HG03045 (cell line): ENCODE data around the gene TFEB.
"Not testable (repeated sequence)": the region's sequence is repeated elsewhere in the genome, so short reads cannot be mapped to it uniquely, and the experiment has no call there.

Experiments used
- ATAC-seq: cut with Tn5 transposase; IDR thresholded peaks from one replicate; pipeline ENCODE4 v1.9.1; 2021; ENCODE audit warnings: mild to moderate bottlenecking, moderate library complexity; ENCODE audit not compliant: unreplicated experiment

Gene TFEB

DNA sequence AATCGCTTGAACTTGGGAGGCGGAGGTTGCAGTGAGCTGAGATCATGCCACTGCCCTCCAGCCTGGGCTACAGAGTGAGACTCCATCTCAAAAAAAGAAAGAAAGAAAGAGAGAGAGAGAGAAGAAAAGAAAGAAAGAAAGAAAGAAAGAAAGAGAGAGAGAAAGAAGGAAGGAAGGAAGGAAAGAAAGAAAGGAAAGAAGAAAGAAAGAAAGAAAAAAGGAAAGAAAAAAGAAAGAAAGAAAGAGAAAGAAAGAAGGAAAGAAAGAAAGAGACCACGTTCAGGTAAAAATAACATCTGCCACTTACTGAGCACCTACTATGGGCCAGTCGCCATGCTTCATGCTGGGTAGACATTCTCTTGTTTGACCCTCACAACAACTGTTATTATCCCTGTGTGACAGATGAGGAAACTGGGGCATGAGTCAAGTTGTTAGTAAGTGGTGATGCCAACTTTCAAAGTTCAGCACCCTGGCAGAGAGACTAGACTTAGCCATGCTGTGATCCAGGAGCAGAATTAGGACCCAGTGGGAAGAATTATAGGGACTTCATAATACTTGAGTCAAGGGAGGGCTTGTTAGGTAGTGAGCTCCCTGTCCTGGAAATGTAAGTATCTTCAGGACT is 30.7 kb upstream of the TFEB start:
- ATAC-seq: not testable (repeated sequence)

DNA sequence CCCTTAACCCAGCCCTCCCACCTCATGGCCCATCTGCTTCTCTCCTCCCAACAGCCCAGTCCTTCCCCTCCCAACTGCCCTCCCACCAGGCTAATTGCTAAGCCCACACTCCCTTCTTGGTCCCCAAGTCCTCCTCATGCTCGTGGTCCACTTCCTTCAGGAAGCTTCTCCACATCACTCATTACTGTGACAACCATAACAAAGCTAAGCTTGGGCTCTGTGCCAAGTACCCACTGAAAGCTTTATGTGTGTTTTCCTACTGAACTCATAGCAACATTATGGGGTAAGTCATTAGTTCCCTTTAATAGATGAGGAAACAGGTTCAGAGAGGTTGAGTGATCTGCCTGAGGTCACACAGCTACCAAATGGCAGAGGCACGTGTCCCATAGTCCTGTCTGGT is 28.1 kb upstream of the TFEB start:
- no peak for ATAC-seq

DNA sequence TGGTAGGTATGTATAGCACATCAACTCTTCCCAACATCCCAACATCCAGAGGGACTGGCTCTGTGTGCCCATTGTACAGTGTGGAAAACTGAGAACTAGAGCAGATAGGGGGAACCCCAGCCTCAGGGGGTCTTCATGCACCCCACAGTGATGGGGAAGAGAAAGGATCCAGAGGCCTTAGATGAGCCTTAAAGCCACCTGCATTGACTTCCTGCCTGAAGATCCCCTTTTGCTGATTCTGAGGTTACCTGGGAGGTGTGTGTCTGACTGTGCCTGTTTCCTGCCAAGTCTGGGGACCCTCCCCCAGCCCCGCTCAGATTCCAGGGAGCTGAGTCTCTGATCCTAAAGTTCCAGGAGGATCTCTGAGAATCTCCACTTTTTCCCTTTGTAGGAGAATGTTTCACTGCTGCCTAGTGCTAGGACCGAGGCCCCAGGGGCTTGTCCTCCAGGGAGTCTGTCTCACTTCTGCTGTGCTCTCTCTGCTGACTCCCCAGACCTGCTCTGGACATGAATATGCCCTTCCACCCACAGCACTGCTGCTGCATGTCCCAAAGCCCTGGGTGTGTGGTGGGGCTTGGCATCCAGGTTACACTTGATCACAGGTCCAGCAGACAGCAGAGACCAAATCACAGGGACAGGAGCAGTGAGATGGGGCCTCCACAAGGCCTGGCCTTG is 24.6 kb upstream of the TFEB start:
- ATAC-seq: no peak

DNA sequence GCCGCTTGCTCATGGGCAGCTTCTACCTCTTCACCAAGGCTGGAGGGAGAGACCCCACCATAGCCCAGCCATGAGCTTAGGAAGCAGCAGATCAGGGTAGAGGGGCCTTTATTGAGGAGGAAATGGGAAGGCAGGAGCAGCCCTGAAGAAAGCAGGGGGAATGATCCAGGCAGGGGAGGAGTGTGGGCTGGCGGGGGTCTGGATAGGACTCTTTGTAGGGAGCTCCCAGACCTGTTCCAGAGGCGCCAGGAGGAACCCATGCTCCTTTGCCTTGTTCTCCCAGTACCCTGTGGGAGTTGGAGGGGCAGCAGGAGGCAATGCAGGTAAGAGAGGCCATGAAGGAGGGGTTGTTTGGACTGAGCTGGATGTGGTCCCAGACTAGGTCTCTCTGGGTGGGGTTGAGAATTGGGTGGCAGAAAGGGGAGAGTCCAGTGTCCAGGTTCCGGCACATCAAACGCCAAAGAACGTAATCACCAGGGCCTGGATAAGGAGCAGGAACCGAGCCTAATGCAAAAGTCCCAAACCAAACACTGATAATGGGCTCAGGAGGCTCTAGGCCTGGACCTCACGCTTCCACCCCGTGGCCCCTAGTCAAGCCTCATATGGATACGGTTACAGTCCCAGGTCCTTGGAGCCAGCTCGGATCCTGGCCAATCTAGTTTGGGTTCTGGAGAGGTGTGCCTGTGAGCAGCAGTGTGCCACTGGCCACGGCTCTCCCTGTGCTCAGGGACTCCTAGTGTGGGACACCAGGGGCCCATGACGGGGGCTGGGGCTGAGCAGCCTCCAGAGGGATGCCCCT is 23.9 kb upstream of the TFEB start:
- no peak for ATAC-seq

DNA sequence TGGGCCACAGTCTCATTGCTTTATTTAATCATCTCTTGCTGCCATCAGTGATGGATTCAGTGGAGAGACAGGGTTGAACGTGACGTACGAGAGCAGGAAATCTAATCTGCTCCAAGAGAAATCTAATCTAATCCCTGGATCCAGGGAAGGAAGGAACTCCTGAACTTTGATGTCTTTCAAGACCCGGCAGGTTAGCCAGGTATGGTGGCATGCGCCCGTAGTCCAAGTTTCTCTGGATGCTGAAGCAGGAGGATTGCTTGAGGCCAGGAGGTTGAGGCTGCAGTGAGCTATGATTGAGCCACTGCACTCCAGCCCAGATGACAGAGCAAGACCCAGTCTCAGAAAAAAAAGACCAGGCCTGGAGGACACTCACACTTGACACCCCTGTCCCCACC is 23.2 kb upstream of the TFEB start:
- ATAC-seq: no peak

DNA sequence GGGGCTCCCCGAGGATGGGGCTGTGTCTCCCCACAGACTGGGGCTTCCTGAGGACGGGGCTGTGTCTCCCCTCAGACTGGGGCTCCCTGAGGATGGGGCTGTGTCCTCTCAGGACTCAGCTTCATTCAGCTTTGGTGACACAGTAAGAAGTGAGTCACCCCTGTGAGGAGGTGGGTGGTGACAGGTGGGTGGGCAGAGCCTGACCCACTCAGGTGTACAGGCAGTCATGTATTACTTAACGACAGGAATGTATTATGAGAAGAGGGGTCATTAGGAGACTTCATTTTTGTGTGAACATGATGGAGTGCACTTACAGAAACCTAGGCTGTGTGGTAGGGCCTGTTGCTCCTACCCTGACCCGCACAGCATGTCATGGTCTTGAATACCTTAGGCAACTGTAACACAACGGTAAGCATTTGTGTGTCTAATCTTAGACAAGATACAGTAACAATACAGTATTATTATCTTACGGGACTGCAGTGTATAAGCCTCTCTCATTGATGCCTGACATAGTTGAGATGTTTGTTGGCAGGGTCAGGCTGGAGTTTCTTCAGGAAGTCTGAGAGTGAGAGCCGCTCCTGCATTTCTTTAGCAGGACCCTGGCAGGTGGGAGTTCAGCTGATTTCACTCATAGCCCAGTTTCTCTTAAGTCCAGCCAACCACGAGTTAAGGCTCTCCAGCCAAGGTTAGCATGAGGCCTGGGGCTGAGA is 22.7 kb upstream of the TFEB start:
- ATAC-seq: no peak

DNA sequence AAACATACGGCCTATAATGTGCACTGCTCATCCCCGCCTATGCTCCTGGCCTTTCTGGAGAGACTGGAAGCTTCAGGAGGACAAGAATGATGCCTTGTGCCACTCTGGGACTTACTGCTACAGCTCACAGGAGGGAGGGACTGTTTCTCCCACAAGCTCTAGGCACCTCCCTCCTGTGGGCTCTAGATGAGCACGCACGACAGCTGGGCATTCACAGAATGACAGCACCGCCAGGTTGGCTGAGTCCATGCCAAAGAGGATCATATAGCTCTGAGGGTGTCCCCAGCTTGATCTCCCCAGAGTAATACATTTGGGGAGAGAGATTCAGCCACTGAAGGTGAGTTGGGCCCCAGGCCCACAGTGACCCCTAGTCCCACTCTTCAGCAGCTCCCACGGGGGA is 21.9 kb upstream of the TFEB start:
- ATAC-seq: no peak

DNA sequence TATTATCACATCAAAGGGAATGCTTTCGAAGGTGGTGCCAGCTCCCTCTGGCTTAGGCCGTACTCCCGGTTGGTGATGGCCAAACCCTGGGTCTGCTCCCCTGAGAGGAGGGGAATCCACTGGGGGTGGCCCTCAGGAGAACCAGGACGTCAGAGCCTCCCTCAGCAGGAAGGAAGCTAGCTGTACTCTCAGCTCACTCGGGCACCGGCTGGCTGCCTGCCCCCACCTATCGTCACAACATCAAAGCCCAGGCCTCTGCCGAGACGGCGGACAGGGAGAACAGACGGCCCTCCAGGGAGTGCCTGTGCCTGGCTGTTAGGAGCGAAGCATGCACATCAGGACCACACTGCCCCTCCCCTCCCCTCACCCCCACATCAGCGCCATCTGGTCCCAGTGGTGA is 20.9 kb upstream of the TFEB start:
- ATAC-seq: no peak

DNA sequence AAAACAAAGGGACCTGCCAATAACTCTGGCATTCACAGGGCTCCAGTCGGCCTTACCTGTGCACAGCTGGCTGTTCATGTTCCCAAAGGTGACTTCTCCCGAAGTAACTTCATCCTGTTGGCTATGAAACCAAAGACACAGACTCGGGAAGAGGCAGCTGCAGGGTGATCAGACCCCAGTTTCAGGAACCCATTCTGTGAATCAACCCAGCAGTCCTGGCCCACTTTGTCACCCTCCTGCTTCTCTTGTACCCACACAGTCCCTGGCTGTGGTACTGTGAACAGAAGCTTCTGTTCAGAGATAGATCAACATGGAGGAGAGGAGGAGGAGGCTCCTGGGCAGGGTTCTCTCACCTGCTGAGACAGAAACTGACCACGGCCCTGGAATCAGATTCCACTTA is 20.5 kb upstream of the TFEB start:
- no peak for ATAC-seq

DNA sequence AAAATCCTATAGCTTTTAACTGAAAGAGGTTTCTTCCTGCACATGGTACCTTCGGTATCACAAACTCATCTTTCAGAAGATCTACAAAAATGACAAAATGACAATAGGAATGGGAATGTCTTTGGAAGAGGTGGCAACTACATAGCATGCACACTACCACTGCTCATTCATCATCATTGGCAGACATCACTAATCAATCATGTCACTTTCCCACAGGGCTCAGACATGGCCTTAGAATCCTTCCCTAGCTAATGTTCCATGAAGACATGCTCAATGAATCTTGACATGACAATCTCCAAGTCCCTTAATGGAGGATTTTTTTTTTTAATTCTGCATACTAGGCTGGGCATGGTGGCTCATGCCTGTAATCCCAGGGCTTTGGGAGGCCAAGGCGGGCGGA is 15.0 kb upstream of the TFEB start:
- no peak for ATAC-seq

DNA sequence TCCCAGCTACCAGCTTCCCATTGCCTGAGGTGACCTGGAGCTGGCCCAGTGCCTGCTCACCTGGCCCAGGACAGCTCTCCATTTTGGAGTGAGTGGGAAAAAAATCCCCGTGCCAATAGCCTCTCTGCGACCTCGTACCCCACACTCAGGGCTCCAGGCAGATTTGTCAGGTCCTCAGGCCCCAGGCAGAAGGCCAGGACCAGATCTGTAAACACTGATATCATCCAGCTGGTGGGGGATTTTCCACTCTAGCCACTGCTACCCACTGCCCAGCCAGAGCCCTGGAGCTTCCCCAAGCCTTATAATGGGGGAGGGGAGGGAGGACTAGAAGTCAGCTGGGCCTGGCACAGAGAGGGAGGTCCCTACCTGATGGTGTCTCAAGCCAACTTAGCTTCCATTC is 13.1 kb upstream of the TFEB start:
- ATAC-seq: no peak

DNA sequence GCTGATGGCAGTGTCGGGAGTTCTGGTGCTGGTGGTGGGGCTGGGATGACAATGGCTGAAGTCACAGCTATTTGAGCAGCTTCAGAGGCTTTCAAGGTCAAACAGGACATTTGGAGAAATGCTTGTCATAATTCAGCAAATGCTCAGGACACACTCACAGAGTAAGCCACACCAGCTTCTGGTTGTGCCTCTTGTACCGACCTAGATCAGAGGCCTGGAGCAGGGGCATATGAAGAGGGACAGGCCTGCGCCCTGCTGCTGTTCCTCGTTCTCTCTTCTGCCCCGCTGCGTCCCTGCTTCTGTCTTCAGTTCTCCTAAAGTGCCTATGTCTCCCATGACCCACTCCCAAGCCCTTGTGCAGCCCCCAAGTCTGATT is 12.7 kb upstream of the TFEB start:
- ATAC-seq: no peak

DNA sequence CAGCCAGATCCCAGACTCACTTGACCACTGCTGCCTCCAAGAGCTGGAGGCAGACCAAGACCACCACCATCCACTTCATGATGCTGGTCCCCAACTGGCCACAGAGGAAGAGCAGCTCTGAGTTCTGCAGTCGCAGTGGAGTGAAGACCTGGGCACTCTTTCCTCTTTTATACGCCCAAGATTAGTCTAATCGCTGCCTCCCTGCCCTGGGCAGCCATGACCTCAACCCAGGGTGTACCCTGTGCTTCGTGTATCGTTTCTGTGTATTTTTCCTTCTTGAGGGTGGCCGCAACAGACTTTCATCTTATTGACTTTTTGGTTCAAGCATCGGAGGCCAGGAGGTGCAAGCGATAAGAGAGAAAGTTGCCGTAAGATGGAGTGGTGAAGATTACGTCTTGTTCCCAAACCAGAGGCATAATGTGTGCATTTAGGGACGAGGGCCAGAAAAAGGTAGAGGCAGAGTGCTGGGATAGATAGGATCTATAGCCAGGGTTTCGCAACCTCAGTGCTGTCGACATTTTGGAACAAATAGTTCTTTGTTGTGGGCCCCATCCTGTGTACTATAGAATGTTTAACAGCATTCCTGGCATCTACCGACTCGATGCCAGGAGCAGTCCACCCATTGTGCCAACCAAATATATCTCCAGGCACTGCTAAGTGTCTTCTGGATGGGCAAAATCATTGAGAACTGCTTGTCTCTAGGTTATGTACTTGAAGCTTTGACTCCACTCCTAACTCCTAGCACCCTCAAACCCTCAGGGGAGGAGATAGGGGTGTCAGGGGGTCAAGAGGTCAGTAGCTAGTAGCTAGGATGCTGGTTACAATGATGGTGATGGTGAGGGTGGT is 12.1 kb upstream of the TFEB start, which contains the start of gene PGC:
Gene PGC, minus strand, starts transcription at position 142 of the 846 bp plus-strand sequence. Its CDS starts 63 bp downstream, at position 79.
- ATAC-seq: no peak

DNA sequence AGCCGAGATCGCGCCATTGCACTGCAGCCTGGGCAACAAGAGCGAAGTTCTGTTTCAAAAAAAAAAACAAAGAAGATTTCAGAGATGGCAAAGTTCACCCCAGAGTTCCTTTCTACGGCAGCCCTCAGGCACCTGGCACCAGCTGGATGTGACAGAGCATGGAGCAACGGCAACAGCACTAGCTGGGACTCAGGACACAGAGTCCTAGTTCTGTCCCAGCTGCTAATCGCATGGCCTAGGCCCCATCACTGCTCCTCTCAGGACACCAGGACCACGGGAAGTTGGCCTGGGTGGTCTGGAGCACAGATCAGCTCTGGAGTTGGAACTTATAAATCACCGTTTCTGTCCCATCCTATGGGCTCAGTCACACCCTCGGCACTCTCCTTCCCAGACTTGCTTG is 10.7 kb upstream of the TFEB start:
- ATAC-seq: no peak

DNA sequence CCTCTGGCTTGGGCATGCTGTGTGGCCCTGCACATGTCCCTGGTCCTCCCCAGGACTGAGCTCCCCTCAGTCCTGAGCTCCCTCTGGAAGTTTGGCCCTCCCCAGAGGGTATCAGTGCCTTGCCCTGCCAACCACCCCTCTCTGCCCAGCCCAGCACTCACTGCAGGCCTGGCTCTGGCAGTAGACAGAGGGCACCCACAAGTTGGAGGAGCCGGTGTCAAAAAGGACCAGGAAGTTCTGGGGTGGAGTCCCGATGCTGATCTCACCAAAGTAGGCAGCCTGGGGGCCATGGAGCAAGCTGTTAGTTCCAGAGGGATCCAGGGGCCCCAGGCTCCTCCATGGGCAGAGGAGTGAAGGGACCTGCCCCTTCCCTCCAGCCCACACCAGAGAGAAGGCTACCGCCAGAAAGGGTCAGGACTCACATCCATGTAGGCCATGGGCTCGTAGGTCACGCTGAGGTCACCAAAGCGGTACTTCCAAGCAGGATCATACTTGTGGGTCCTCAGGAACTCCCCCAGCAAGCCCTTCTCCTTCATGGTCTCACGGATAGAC is 8.9 kb upstream of the TFEB start:
- ATAC-seq: no peak

DNA sequence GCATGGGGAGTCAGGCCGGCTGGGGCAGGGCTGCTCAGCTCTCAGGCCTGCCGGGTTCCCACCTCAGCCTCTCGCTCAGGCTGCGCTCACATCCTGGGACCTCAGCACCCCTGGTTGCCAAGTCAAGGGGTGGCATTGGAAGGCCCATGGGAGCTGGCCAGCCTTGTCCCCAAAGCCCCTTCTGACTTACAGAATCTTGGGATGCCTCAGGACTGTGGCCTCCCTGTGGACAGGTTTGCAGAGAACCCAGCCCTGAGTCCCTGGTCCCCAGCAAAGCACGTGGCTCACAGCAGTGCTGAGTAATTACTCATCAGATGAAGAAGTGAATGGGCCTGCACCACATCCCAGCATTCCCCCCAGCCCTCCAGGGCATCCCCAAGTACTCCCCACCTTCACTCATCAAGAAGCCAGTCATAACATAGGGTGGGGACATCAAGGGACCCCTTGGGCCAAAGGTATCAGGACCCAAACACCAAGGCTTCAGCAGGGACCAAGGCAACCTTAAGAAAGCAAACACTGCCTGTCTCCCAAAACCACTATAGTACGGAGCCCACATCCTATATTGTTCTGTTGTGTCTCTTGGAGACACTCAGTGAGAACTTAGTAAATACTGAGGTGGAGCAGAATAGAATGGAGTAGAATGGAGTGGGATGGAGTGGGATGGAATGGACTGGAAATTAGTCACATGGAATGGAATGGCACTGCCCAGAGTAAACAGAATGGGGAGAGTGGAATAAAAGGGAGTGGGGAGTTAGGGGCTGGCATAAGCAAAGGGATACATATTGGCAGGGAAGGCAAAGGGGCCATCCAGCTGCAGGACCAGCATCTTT is 8.2 kb upstream of the TFEB start:
- no peak for ATAC-seq

DNA sequence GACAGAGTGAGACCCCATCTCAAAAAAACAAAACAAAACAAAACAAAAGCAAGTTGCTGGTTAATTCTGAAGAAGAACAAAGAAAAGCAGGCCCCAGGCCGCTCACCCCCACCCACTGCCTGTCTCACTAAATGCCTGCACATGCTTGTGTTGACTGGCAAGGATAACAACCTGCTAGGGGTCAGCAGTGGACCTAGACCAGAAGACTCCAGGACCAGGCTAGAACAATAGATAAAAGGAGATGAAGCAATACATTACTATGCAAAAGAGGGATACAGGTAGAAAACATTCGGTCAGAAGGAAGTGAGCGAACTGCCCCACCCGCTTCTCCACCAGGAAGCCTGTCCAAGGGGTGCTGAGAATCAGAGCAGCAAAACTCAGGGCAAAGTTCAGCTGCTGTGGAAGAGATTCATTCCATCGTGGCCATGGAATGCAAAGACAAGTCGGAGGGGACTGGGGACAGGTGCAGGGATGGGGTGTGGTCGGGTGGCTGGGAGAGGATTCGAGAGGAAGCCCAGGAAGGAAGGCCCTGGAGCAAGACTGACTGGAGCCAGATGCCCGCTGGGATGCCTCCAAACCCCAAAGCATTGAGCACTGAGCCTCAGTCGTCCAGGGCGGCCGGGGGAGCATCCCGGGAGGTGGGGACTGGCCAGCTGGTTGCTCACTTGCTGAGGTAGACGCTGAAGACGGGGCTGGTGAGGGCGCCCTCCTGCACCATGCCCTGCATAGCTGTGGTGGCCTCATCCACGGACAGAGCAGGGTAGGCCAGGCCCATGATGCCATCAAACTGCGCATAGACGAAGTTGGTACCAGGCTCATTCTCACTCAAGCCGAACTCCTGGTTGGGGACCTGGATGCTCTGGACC is 6.5 kb upstream of the TFEB start:
- ATAC-seq: no peak

DNA sequence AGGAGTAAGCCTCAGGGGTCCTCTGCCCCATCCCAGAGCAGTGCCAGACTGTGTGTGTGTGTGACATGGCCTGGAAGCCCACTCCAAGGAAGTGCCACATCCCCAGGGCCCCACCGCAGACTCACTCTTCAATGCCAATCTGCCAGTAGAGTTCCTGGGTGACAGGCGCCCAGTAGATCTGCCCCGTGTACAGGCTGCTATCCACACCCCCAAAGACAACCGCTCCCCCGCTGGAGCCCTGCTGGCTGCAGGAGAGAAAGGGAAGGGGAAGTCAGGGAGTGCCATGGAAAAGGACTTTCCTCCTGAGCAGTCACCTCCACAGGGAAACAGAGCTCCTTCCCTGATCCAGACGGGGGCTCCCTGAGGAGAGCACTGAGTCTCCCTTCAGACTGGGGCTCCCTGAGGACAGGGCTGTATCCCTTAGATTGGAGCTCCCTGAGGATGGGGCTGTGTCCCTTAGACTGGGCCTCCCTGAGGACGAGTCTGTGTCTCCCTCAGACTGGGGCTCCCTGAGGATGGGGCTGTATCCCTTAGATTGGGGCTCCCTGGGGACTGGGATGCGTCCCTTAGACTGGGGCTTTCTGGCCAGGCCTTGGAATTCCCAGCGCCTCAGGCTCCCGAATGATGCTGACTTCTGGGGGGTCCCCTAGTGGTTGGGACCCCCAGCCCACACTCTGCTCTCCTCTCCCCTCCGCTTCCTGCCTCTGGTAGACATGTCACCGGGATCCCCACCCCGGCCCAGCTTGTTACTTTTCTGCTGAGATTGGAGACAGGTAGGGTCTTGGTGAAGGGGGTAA is 5.2 kb upstream of the TFEB start:
- ATAC-seq: no peak
